ENCODE data around the gene DNAJC4. TPM values are rescaled to one million over a fixed set of nuclear protein-coding genes. Genes with fewer than 3 reads are reported as not detected.

DNAJC4 gene
- total and polyA plus RNA-seq, 9 of the 15 experiments (the other 6 are each of a cell fraction or from before 2014, with no cell fraction given): 4.0 to 32.6 (median 19.9) TPM

DNA sequence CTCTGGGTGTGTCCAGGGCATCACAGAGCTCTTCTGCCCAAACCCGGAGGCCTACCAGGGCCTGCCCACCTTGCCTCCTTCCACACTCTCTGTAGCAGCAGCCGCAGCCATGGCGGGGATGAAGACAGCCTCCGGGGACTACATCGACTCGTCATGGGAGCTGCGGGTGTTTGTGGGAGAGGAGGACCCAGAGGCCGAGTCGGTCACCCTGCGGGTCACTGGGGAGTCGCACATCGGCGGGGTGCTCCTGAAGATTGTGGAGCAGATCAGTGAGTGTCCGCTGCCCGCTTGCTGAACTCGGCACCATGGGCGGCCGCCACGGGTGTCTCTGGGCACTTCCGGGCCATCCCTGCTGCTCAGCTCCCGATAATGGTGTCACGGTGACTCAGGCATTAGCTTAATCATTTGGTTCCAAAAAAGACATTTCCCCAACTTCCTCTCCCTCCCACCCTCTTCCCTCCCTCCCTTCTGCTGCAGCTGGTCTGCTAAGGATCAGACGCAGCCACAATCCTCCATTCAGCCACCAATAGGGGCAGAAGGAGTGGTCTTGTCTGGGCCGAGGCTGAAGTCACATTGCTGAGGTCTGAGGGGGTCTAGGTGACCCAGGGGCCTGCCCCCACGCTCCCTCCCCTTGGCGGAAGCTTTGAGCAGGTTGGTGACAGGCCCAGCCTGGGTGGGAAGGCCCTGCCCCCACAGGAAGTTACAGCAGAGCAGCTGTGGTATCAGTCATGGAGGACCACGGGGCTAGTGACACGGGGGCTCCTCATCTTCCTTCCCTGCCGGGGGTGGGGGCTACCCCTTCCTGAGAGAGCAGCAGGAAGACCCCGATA lies 22.9 kb upstream of the DNAJC4 start (continued):
- TF ChIP-seq HDGF (IDR thresholded peaks at IDR 0.05) (no peak), CXXC5 (CRISPR knock-in tag; IDR thresholded peaks at IDR 0.05) (peak; percentile 62; the same call in 1 of the 2 replicates), DMBX1 (CRISPR knock-in tag; IDR thresholded peaks at IDR 0.05; ENCODE audit: borderline replicate concordance) (no peak; the same call in 1 of the 2 replicates), PHTF2 (CRISPR knock-in tag; IDR thresholded peaks at IDR 0.05) (no peak), ZBTB1 (CRISPR knock-in tag; IDR thresholded peaks at IDR 0.05; ENCODE audit: borderline replicate concordance, low read depth) (no peak), HIVEP1 (CRISPR knock-in tag; IDR thresholded peaks at IDR 0.05) (no peak), YY1 (IDR thresholded peaks at IDR 0.05; ENCODE audit: borderline replicate concordance in 1 of 3, control insufficient read depth in 1 of 3, extremely low read depth in 1 of 3, insufficient read depth in 3 of 3, insufficient read length in 1 of 3, insufficient replicate concordance in 2 of 3, low read depth in 1 of 3, low read length in 2 of 3) (peak; percentile 32 to 81 (median 79)), ZNF766 (CRISPR knock-in tag; conservative IDR thresholded peaks at IDR 0.05) (peak; percentile 89), WHSC1 (IDR thresholded peaks at IDR 0.05; ENCODE audit: low read length) (no peak), POLR2H (tag; IDR thresholded peaks at IDR 0.05; ENCODE audit: low read depth) (peak; percentile 84), CREB1 (IDR thresholded peaks at IDR 0.05) (peak; percentile 42; the same call in 1 of the 2 replicates), CREB1 (CRISPR knock-in tag; IDR thresholded peaks at IDR 0.05) (peak; percentile 65), CCNT2 (IDR thresholded peaks at IDR 0.05; ENCODE audit: borderline replicate concordance, extremely low read depth, insufficient read length, low read depth, low read length) (no peak)
- TF ChIP-seq, protein P1, sequence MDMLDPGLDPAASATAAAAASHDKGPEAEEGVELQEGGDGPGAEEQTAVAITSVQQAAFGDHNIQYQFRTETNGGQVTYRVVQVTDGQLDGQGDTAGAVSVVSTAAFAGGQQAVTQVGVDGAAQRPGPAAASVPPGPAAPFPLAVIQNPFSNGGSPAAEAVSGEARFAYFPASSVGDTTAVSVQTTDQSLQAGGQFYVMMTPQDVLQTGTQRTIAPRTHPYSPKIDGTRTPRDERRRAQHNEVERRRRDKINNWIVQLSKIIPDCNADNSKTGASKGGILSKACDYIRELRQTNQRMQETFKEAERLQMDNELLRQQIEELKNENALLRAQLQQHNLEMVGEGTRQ (CRISPR knock-in tag; IDR thresholded peaks at IDR 0.05): 0 out of 2 replicates have a peak, but pooled peaks have one; percentile 10
- TF ChIP-seq, protein P2, sequence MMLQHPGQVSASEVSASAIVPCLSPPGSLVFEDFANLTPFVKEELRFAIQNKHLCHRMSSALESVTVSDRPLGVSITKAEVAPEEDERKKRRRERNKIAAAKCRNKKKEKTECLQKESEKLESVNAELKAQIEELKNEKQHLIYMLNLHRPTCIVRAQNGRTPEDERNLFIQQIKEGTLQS (IDR thresholded peaks at IDR 0.05): peak; percentile 80
- TF ChIP-seq, protein P2 (CRISPR knock-in tag; conservative IDR thresholded peaks at IDR 0.05): no peak
- TF ChIP-seq, protein P3, sequence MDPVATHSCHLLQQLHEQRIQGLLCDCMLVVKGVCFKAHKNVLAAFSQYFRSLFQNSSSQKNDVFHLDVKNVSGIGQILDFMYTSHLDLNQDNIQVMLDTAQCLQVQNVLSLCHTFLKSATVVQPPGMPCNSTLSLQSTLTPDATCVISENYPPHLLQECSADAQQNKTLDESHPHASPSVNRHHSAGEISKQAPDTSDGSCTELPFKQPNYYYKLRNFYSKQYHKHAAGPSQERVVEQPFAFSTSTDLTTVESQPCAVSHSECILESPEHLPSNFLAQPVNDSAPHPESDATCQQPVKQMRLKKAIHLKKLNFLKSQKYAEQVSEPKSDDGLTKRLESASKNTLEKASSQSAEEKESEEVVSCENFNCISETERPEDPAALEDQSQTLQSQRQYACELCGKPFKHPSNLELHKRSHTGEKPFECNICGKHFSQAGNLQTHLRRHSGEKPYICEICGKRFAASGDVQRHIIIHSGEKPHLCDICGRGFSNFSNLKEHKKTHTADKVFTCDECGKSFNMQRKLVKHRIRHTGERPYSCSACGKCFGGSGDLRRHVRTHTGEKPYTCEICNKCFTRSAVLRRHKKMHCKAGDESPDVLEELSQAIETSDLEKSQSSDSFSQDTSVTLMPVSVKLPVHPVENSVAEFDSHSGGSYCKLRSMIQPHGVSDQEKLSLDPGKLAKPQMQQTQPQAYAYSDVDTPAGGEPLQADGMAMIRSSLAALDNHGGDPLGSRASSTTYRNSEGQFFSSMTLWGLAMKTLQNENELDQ (CRISPR knock-in tag; IDR thresholded peaks at IDR 0.05; ENCODE audit: borderline replicate concordance): no peak
- TF ChIP-seq, protein P4, sequence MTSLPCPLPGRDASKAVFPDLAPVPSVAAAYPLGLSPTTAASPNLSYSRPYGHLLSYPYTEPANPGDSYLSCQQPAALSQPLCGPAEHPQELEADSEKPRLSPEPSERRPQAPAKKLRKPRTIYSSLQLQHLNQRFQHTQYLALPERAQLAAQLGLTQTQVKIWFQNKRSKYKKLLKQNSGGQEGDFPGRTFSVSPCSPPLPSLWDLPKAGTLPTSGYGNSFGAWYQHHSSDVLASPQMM (CRISPR knock-in tag; IDR thresholded peaks at IDR 0.05): no peak
- TF ChIP-seq, protein P5, sequence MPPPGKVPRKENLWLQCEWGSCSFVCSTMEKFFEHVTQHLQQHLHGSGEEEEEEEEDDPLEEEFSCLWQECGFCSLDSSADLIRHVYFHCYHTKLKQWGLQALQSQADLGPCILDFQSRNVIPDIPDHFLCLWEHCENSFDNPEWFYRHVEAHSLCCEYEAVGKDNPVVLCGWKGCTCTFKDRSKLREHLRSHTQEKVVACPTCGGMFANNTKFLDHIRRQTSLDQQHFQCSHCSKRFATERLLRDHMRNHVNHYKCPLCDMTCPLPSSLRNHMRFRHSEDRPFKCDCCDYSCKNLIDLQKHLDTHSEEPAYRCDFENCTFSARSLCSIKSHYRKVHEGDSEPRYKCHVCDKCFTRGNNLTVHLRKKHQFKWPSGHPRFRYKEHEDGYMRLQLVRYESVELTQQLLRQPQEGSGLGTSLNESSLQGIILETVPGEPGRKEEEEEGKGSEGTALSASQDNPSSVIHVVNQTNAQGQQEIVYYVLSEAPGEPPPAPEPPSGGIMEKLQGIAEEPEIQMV (tag; conservative IDR thresholded peaks at IDR 0.05; ENCODE audit: low read depth): no peak
